Ascending aorta (tissue), 2 donors: ENCODE measurements around the gene PNMA6F. TPM values are rescaled to one million over a fixed set of nuclear protein-coding genes. Genes with fewer than 3 reads are reported as not detected.

Experiments
- DNase-seq, 2 donors: peaks; one replicate each; pipeline ENCODE4 v3.0.0-alpha.2; 2019; ENCODE audit warnings: low spot score in 2 of 2
- H3K27ac ChIP-seq, 2 donors: fragments of 200-600 bp; sonication (generic); one replicate each; pipeline ENCODE4 v1.5.1; 2016 to 2017; ENCODE audit warnings: mild to moderate bottlenecking in 1 of 2
- H3K27me3 ChIP-seq: fragments of 200-600 bp; sonication (generic); one replicate; pipeline ENCODE4 v1.5.1; 2017
- H3K36me3 ChIP-seq, 2 donors: fragments of 200-600 bp; sonication (generic); one replicate each; pipeline ENCODE4 v1.5.1; 2016
- H3K4me1 ChIP-seq, 2 donors: fragments of 200-600 bp; sonication (generic); one replicate each; pipeline ENCODE4 v1.5.1; 2016 to 2017; ENCODE audit warnings: mild to moderate bottlenecking in 1 of 2
- H3K4me3 ChIP-seq, 2 donors: fragments of 200-600 bp; sonication (generic); one replicate each; pipeline ENCODE4 v1.5.1; 2016 to 2017; ENCODE audit warnings: mild to moderate bottlenecking in 1 of 2
- H3K9me3 ChIP-seq, 2 donors: fragments of 200-600 bp; sonication (generic); one replicate each; pipeline ENCODE4 v1.5.1; 2016
- intact Hi-C: fragments of 100-400 bp; cut with DNase I; formaldehyde crosslinking; loops from one replicate; pipeline ENCODE4 v1.15.1; 2023
- total RNA-seq: library from RNA; depleted of rRNA; stranded (reverse); fragments of >200 nt; gene quantifications from one replicate; pipeline ENCODE4 v1.1.0, GENCODE V29; 2016
- TF ChIP-seq, protein P1 (sequence below), 3 experiments: fragments of 200-600 bp in 2 of 3; fragments of 450-650 bp in 1 of 3; sonication (generic) in 2 of 3; IDR thresholded peaks; one replicate each; pipeline ENCODE4 v1.5.1; 2016 to 2019; ENCODE audit warnings: antibody characterized with exemption in 3 of 3, mild to moderate bottlenecking in 1 of 3, moderate library complexity in 1 of 3

Gene PNMA6F
- not detected for total RNA-seq

- H3K4me3 ChIP-seq = no peak within 1 kb of the TSS
- TF ChIP-seq, protein P1, sequence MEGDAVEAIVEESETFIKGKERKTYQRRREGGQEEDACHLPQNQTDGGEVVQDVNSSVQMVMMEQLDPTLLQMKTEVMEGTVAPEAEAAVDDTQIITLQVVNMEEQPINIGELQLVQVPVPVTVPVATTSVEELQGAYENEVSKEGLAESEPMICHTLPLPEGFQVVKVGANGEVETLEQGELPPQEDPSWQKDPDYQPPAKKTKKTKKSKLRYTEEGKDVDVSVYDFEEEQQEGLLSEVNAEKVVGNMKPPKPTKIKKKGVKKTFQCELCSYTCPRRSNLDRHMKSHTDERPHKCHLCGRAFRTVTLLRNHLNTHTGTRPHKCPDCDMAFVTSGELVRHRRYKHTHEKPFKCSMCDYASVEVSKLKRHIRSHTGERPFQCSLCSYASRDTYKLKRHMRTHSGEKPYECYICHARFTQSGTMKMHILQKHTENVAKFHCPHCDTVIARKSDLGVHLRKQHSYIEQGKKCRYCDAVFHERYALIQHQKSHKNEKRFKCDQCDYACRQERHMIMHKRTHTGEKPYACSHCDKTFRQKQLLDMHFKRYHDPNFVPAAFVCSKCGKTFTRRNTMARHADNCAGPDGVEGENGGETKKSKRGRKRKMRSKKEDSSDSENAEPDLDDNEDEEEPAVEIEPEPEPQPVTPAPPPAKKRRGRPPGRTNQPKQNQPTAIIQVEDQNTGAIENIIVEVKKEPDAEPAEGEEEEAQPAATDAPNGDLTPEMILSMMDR (IDR thresholded peaks at IDR 0.05) = no peak
Measured at GRCh38 chrX:153321381-153322124, at the start of gene PNMA6F. PNMA6F (minus strand) TSS chrX:153321767; CDS start chrX:153320674, 1,093 bp downstream.

DNA sequence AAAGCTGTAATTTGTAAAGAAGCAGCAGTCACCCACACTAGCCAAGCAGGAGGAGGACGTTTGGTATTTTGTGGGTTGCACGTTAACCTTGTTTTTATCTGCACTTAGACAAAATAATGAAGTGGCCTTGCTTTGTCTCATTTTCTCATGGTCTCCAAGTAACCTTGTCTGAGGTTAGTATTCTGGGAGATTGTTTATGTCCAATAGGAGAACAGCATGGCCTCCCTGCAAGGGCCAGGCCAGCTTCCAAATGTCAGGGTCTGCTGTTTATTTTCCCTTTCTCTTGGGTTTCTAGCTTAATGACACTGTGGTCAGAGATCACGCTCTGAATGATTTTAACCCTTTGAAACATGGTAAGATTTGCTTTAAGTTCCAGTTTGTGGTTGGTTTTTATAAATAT is 49.7 kb upstream of the PNMA6F start:
- Histone ChIP-seq H3K36me3 (no peaks in the 10 kb centered on the region), H3K27ac (no peak overlapping the region), H3K4me3 (no peak overlapping the region), H3K27me3 (no peaks in the 10 kb centered on the region), H3K9me3 (peaks cover 0 to 4% of the 10 kb centered on the region in 2 donors), H3K4me1 (no peaks in the 10 kb centered on the region)
- intact Hi-C loops = no loop called here
- DNase-seq = no peak
- TF ChIP-seq, protein P1 (IDR thresholded peaks at IDR 0.05) = no peak

More at GRCh38 chrX:153321381-153322124, at the start of gene PNMA6F:
- H3K9me3 ChIP-seq = peaks cover 0 to 4% of the 10 kb centered on the region in 2 donors
- H3K36me3 ChIP-seq = no peaks in the 10 kb centered on the region
- no peak within 1 kb of the TSS for H3K27ac ChIP-seq
- intact Hi-C loops = no loop called here
- no peaks in the 10 kb centered on the region for H3K27me3 ChIP-seq
- no peak for DNase-seq
- no peaks in the 10 kb centered on the region for H3K4me1 ChIP-seq

- Histone ChIP-seq H3K9me3 (no peaks in the 10 kb centered on the region), H3K4me3 (no peak overlapping the region), H3K27ac (no peak overlapping the region), H3K27me3 (no peaks in the 10 kb centered on the region), H3K4me1 (no peaks in the 10 kb centered on the region), H3K36me3 (no peaks in the 10 kb centered on the region)
- intact Hi-C loops = no loop called here
- DNase-seq = no peak
- TF ChIP-seq, protein P1 (IDR thresholded peaks at IDR 0.05) = no peak
Measured at GRCh38 chrX:153370293-153371055, 48.9 kb upstream of the PNMA6F start.

GRCh38 chrX:153366878-153367538 is 45.4 kb upstream of the PNMA6F start:
- H3K4me1 ChIP-seq = no peaks in the 10 kb centered on the region
- TF ChIP-seq, protein P1 (IDR thresholded peaks at IDR 0.05) = no peak
- no peak for DNase-seq
- H3K27me3 ChIP-seq = no peaks in the 10 kb centered on the region
- intact Hi-C loops = no loop called here
- H3K4me3 ChIP-seq = no peak overlapping the region
- no peak overlapping the region for H3K27ac ChIP-seq
- H3K36me3 ChIP-seq = no peaks in the 10 kb centered on the region
- no peaks in the 10 kb centered on the region for H3K9me3 ChIP-seq

GRCh38 chrX:153366119-153366518 is 44.6 kb upstream of the PNMA6F start:
- H3K27ac ChIP-seq = no peak overlapping the region
- no peak overlapping the region for H3K4me3 ChIP-seq
- intact Hi-C loops = no loop called here
- no peak for DNase-seq
- no peaks in the 10 kb centered on the region for H3K4me1 ChIP-seq
- no peaks in the 10 kb centered on the region for H3K9me3 ChIP-seq
- TF ChIP-seq, protein P1 (IDR thresholded peaks at IDR 0.05) = no peak
- H3K27me3 ChIP-seq = no peaks in the 10 kb centered on the region
- H3K36me3 ChIP-seq = no peaks in the 10 kb centered on the region
